ENCODE results near the gene NPPB.

The NPPB gene

DNA sequence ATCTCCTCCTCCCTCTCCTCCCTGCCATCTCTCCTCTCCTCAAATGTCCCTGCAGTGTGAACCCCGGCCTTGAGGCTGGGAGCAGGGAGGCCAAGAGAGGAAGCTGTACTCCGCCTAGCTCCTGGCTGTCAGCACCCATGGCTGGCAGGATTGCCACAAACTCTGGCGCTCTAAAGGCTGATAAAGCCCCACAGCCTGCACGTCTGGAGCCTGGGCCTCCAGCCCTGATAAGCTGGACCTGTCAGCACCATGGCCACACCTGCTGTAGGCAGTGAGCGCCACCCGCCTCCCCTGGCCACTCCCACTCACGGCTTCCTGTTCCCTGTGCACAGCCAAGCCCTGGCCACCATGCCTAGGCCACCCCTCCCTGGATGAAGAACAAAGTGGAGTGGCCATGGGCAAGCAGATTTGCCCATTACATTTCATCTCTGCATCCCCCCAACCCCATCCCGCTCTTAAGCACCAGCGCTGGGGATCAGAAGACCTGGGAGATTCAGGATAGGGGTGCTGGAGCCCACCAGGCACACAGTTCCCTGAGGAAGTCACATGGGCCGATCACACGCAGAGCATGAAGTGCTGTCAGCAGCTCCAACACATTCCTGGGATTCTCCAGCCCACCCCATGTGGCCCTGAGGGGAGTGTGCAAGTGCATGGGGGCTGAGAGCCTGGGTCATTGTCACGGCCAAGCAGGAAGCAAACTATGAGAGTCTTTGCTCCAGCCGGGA, 24.2 kb upstream of the NPPB start:
- no peak for DNase-seq
- in situ Hi-C loops (cut with MboI; ENCODE audit: low pct_unique_long_range_greater_than_20kb, low sequenced_read_pairs), result no loop called here

DNA sequence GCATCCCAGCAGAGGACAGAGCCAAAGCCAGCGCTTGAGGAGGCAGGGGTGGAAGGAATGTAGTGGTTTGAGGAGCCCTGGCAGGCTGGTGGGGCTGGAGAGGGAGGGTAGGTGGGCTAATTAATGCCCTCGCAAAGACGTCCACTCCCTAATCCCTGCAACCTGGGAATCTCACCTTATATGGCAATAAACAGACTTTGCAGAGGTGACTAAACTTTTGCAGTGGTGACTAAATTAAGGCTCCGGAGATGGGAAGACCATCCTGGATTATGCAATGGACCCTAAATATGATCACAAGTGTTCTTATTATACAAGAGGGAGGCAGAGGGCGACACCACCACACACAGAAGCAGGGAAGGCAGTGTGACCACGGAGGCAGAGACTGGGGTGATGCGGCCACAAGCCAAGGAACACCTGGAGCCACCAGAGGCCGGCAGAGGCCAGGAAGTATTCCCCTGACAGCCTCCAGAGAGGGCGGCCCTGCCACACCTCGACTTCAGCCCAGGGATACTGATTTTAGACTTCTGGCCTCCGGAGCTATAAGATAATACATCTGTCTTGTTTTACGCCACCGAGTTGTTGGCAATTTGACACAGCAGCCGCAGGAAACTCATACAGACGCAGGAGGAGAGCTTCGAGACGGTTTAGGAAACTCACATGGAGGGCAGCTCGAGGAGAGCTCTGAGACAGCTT, 23.1 kb upstream of the NPPB start:
- no peak for DNase-seq
- in situ Hi-C loops (cut with MboI; ENCODE audit: low pct_unique_long_range_greater_than_20kb, low sequenced_read_pairs), result no loop called here

DNA sequence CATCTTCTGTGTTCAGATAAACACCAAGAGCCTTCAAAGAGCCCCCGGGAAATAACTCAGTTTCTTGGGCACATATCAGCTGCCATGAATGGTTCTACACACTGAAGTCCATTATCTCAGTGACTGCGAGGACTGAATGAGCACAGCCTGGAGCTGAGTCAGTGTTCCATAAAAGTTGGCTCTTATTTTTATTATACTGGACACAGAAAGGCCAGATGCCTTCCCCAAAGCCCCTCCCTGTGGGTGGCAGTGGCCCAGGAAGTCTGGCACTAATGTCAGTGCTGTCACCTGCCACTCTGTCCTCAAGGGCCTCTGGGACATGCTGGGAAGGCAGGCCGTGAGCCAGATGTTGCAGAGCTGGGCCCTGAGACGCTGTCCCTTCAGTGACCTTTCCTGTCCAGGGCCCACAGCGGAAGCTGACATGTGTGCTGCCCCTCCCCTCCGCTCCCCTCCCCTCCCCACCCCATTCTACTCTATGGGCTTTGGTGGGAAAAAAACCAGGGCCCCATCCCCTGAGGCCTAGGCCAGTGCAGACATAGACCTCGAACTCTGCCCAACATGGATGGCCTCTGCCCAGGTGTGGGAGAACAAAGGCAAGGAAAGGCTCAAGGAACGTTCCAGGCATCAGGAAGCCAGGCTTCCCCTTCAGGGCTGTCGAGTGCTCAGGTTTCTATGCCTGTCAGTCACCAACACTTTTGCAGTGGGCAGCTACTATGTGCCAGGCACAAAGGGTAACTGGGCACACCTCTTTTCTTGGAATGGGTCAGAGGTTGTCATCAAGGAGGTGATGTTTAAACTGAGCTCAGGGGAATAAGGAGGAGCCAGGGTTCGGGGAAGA, 22.4 kb upstream of the NPPB start:
- no peak for DNase-seq
- in situ Hi-C loops (cut with MboI; ENCODE audit: low pct_unique_long_range_greater_than_20kb, low sequenced_read_pairs), result no loop called here

DNA sequence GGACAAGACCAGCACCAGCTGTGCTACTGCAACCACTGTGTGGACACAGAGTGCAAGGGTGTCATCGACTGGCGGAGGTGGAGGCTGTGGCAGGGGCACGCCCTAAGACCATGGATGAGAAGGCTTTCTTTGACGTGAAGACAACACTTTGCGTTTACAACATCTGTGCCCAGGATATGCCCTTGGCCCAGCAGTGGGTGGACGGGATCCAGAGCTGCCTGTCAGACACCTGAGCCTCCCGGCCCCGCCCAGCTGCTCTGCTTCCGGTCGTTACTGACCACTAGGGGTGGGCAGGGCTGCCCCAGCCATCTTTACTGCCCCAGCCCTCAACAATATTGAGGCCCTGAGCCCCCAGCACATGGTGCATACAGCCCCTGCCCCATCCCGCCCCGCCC, 21.4 kb upstream of the NPPB start:
- no peak for DNase-seq
- in situ Hi-C loops (cut with MboI; ENCODE audit: low pct_unique_long_range_greater_than_20kb, low sequenced_read_pairs), result no loop called here

DNA sequence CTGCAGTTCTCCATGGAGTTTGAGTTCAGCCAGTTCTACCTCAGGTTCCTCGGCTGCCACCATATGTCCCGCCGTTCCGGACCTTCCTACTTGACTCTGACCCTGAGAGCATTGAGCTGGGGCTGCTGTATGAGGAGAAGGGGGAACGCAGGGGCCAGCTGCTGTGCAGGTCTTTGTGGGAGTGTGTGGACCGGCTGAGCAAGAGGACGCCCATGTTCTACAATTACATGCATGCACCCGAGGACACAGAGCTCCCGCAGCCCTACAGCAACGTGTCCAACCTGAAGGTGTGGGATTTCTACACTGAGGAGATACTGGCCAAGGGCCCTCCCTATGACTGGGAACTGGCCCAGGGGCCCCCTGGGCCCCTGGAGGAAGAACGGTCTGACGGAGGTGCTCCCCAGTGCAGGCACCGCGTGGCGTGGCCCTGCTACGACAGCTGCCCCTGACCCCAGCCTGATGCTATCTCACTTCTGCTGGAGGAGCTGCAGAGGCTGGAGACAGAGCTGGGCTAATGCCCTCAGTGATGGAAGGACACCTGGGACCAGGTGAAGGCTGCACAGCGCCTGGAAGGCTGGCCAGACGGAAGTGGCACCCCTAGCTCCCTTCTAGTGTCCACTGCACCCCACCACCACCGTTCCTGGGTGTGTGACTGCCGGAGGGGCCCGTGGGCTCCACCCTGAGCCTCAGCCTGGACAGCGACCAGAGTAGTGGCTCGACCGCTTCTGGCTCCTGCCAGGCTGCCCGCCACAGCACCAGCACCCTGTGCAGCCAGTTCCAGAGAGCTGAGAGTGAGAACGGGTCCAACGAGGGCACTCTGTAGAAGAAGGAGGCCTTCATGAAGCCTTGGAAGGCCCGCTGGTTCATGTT, 20.8 kb upstream of the NPPB start:
- in situ Hi-C loops (cut with MboI; ENCODE audit: low pct_unique_long_range_greater_than_20kb, low sequenced_read_pairs), result no loop called here
- no peak for DNase-seq

DNA sequence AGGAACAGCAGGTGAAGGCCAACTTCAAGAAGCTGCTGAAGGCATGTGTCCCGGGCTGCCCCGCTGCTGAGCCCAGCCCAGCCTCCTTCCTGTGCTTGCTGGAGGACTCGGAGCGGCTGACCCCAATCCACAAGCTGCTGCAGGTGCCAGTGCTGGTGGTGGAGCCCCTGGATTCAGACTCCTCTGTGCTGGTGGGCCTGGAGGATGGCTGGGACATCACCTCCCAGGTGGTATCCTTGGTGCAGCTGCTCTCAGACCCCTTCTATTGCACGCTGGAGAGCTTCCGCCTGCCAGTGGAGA, 20.1 kb upstream of the NPPB start:
- no peak for DNase-seq
- in situ Hi-C loops (cut with MboI; ENCODE audit: low pct_unique_long_range_greater_than_20kb, low sequenced_read_pairs), result no loop called here

DNA sequence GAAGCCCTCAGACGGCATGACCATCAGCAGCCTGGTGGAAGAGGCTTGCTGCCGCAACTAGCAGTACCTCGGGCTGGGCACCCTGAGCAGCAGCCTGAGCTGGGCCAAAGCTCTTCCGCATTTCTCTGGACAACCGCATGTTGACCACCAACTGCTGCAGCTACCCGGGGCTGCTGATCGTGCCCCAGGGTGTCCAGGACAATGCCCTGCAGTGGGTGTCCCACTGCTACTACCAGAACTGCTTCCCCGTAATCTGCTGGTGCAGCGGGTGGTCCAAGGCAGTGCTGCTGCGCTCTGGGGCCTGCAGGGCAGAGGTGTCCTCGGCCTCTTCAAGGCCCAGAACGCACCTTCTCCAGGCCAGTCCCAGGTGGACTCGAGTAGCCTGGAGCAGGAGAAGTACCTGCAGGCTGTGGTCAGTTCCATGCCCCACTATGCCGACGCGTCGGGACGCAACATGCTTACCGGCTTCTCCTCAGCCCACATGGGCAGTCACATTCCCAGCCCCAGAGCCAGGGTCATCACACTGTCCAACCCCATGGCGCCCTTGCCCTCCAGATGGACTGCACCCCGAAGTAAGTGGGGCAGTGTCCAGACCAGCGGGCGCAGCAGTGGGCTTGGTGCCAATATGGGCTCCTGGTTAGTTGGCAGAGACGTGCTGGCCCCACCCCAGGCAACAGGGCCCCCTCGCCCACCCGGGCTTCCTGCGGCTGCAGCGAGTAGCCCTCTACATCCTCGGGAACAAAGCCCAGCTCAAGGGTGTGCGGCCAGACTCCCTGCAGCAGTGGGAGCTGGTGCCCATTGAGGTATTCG, 19.5 kb upstream of the NPPB start:
- in situ Hi-C loops (cut with MboI; ENCODE audit: low pct_unique_long_range_greater_than_20kb, low sequenced_read_pairs), result no loop called here
- DNase-seq, result no peak

DNA sequence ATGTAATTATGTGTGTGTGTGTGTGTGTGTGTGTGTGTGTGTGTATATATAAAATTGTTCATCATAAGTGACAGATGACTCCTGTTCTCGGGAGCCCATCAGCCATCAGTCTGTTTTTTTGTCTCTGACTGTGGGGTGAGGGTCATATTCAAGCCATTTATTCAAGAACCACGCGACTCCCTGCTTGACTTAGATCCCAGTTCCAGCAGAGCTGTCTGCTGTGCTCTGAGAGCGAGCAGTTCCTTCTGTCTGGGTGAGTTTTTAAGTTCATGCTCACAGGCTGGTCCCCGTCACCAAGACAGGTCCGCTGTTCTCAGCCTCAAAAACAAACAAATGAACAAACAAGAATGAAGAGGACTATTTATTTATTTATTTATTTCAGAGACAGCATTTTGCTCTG, 18.3 kb upstream of the NPPB start:
- in situ Hi-C loops (cut with MboI; ENCODE audit: low pct_unique_long_range_greater_than_20kb, low sequenced_read_pairs), result no loop called here
- no peak for DNase-seq

DNA sequence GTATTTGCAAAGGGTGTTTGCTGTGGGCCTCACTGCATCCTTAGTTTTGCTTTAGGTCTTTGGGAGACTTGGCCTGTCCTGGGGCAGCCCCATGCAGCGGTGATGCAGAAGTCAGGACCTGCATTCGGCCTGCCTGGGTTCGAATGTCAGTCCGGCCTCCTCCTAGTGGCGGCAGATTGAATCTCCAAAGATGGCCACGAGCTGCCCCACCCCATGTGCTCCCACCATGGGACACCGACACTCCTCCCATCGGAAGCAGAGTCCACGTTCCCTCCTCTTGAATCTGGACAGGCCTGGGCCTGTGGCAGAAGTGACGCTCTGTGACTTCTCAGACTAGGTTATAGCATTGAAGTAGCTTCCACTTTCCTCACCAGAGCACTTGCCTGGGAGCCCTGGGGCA, 16.3 kb upstream of the NPPB start:
- no peak for DNase-seq
- in situ Hi-C loops (cut with MboI; ENCODE audit: low pct_unique_long_range_greater_than_20kb, low sequenced_read_pairs), result no loop called here

DNA sequence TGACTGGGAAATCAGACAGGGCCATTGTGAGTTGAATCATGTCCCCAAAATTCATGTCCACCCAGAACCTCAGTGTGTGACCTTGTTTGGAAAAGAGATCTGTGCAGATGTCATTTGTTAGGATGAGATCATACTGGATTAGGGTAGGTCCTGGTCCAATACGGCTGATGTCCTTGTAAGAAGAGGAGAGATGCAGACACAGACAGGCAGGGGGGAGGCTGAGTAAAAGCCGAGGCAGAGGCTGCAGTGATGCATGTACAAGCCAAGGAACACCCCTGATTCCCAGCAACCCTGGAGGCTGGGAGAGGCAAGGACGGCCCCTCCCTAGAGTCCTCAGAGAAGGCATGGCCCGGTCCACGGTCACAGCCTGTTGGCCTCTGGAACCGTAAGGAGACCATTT, 15.9 kb upstream of the NPPB start:
- in situ Hi-C loops (cut with MboI; ENCODE audit: low pct_unique_long_range_greater_than_20kb, low sequenced_read_pairs), result no loop called here
- no peak for DNase-seq

DNA sequence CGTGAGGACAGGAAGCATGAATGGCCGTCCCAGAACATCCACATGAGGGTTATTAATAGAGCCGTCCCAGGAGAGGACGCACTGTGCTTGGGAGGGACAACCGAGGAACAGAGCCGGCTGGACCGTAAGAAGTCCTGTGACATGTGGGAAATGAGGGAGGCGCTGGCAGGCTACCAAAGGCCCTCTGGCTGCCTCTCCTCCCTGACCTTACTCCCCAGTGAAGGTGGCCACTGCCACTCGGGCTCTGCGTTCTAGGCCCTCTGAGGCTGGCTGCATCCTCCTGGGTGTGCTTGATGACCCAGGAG, 15.5 kb upstream of the NPPB start:
- in situ Hi-C loops (cut with MboI; ENCODE audit: low pct_unique_long_range_greater_than_20kb, low sequenced_read_pairs), result no loop called here
- no peak for DNase-seq

DNA sequence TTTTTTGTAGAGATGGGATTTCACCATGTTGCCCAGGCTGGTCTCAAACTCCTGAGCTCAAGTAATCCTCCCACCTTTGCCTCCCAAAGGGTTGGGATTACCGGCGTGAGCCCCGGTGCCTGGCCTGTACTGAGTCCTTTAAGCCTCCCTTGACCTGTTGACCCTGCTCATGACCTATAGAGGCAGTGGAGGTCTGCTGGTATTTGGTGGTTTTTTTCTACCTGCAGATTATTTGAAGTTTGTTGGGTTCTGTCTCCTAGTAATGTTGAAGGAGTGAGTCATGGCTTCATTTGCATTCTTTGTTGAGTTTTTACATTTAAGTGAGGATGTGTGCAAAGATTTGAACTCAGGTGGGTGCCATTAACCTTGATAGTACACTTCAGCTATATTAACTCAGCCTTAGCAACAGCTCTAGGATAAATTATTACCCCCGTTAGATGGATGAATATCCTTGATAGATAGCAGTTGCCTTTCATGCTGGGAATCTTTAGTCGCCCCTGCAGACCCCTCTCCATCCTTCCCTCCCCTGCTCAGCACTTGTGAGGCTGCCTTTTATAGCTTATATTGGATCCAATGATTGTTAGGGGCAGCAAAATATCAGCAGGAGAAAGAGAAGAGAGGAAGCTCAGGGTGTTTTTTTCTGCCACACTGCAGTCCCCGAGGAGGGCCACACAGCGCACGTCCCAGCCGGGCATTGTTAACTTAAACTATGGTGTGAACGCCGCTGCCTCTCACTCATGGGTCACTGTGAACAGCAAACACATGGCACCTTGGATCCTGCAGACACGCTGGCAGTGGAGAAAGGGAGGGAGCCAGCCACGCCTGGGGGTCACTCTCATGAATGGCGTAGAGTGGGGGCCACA, 14.9 kb upstream of the NPPB start:
- no peak for DNase-seq
- in situ Hi-C loops (cut with MboI; ENCODE audit: low pct_unique_long_range_greater_than_20kb, low sequenced_read_pairs), result no loop called here

DNA sequence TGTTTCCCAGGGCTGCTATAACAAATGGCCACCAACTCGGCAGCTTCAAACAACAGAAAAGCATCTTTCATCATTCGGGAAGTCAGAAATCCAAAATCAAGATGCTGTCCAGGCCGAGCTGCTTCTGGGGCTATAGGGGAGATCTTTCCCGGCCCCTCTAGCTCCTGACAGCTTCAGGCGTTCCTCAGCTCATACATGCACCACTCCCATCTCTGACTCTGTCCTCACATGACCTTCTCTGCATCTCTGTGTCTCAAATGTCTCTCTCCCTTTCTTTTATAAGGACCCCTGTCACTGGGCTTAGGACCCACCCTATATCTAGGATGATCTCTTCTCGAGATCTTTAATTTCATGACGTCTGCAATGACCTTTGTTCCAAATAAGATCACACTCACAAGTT, 13.8 kb upstream of the NPPB start:
- in situ Hi-C loops (cut with MboI; ENCODE audit: low pct_unique_long_range_greater_than_20kb, low sequenced_read_pairs), result no loop called here
- no peak for DNase-seq

DNA sequence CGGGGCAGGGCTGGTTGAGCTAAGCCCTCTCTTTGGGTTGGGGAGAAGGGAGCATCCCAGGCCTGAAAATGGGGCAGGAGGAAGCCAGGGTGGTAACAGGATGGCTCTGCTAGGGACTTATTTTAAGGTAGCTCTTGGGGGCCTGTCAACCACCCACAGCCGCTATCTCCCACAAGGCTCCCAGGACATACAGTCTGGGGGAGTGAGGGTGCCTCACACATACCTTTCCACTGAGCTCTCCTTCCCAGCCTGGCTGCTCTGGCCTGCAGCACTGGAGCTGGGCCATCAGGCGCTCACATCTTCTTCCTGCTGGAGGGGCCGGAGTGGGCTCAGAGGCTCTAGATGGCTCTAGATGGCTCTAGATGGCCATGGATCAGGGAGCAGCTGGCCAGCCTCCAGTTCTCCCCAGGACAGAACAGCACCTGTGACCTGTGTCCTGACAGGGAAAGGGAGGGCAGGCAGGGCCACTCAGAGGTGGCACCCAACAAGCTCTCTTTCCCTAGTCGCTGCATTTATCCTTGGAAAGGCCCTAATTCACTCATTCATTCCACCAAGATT, 11.0 kb upstream of the NPPB start:
- in situ Hi-C loops (cut with MboI; ENCODE audit: low pct_unique_long_range_greater_than_20kb, low sequenced_read_pairs), result no loop called here
- DNase-seq, result no peak

DNA sequence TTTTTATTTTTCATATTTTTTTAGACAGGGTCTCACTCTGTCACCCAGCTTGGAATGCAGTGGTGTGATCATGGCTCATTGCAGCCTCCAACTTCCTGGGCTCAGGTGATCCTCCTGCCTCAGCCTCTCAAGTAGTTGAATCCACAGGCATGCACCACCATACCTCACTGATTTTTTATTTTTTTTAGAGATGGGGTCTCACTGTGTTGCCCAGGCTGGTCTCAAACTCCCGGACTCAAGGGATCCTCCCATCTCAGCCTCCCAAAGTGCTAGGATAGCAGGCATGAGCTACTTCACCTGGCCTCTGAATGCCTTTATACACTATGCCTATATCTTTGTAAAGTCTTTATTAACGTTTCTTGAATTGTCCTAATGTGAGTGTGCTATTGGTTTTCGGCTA, 10.4 kb upstream of the NPPB start:
- in situ Hi-C loops (cut with MboI; ENCODE audit: low pct_unique_long_range_greater_than_20kb, low sequenced_read_pairs), result no loop called here
- no peak for DNase-seq

DNA sequence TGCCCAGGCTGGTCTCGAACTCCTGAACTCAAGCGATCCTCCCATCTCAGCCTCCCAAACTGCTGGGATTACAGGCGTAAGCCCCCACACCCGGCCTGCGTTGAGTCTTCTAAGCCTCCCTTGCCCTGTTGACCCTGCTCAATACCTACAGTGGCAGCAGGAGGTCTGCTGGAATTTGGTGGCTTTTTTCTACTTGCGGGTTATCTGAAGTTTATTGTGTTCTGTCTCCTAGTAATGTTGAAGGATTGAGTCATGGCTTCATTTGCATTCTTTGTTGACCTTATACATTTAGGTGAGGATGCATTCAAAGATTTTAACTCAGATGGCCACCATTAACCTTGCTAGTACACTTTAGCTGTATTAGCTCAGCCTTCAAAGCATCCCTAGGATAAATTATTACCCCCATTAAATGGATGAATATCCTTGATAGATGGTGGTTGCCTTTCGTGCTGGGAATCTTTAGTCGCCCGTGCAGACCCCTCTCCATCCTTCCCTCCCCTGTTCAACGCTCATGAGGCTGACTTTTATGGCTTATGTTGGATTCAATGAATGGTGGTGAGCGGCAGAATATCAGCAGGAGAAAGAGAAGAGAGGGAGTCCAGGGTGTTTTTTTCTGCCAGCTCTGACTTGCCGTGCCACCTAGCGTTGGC, 9.7 kb upstream of the NPPB start:
- in situ Hi-C loops (cut with MboI; ENCODE audit: low pct_unique_long_range_greater_than_20kb, low sequenced_read_pairs), result no loop called here

DNA sequence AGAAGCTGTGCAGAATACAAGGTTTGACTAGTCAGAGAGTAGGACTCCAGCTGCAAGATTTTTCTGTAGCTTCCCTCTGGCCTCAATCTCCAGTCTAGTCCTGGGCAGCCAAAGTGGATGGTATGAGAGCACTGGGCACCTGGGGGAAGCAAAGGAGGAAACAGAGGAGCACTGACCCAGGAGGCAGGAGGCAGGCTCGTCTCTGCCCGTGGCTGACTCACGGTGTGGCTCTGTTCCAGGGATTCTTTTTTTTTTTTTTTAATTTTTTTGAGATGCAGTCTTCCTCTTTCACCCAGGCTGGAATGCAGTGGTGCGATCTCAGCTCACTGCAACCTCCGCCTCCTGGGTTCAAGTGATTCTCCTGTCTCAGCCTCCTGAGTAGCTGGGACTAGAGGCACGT, 4.1 kb upstream of the NPPB start:
- DNase-seq, result no peak
- in situ Hi-C loops (cut with MboI; ENCODE audit: low pct_unique_long_range_greater_than_20kb, low sequenced_read_pairs), result no loop called here

More for the DNA sequence above, 9.7 kb upstream of the NPPB start:
- DNase-seq, result no peak
